Measurements from ENCODE around the gene POLD3.

The POLD3 gene

GRCh38 chr11:74602637-74603556, 10.5 kb downstream of the POLD3 start:
- Histone ChIP-seq H3K4me1 (ENCODE audit: insufficient read depth, low read length) (no peaks in the 10 kb centered on the region), H3K36me3 (ENCODE audit: insufficient read depth, low read length) (peaks cover 65% of the 10 kb centered on the region), H3K4me3 (ENCODE audit: low read length) (no peak overlapping the region), H2AFZ (ENCODE audit: low read depth, low read length) (no peak overlapping the region), H3K9me3 (ENCODE audit: low read length) (no peaks in the 10 kb centered on the region), H3K27me3 (ENCODE audit: insufficient read depth, low read length) (no peaks in the 10 kb centered on the region)

GRCh38 chr11:74603845-74604244, 11.5 kb downstream of the POLD3 start:
- Histone ChIP-seq H2AFZ (ENCODE audit: low read depth, low read length) (no peak overlapping the region), H3K9me3 (ENCODE audit: low read length) (no peaks in the 10 kb centered on the region), H3K36me3 (ENCODE audit: insufficient read depth, low read length) (peaks cover 69% of the 10 kb centered on the region), H3K4me3 (ENCODE audit: low read length) (no peak overlapping the region), H3K4me1 (ENCODE audit: insufficient read depth, low read length) (no peaks in the 10 kb centered on the region), H3K27me3 (ENCODE audit: insufficient read depth, low read length) (no peaks in the 10 kb centered on the region)

- no peak overlapping the region for H3K4me3 ChIP-seq (ENCODE audit: low read length)
- H3K9me3 ChIP-seq (ENCODE audit: low read length): no peaks in the 10 kb centered on the region
- no peaks in the 10 kb centered on the region for H3K27me3 ChIP-seq (ENCODE audit: insufficient read depth, low read length)
- peaks cover 69% of the 10 kb centered on the region for H3K36me3 ChIP-seq (ENCODE audit: insufficient read depth, low read length)
- H3K4me1 ChIP-seq (ENCODE audit: insufficient read depth, low read length): no peaks in the 10 kb centered on the region
- no peak overlapping the region for H2AFZ ChIP-seq (ENCODE audit: low read depth, low read length)
Observed at GRCh38 chr11:74604311-74604710, 11.9 kb downstream of the POLD3 start.

GRCh38 chr11:74605403-74605802, 13.0 kb downstream of the POLD3 start:
- H3K36me3 ChIP-seq (ENCODE audit: insufficient read depth, low read length): peaks cover 70% of the 10 kb centered on the region
- H3K9me3 ChIP-seq (ENCODE audit: low read length): peaks cover 2% of the 10 kb centered on the region
- H3K4me3 ChIP-seq (ENCODE audit: low read length): no peak overlapping the region
- no peak overlapping the region for H2AFZ ChIP-seq (ENCODE audit: low read depth, low read length)
- no peaks in the 10 kb centered on the region for H3K4me1 ChIP-seq (ENCODE audit: insufficient read depth, low read length)
- H3K27me3 ChIP-seq (ENCODE audit: insufficient read depth, low read length): no peaks in the 10 kb centered on the region

- Histone ChIP-seq H3K27me3 (ENCODE audit: insufficient read depth, low read length) (no peaks in the 10 kb centered on the region), H2AFZ (ENCODE audit: low read depth, low read length) (no peak overlapping the region), H3K36me3 (ENCODE audit: insufficient read depth, low read length) (peaks cover 73% of the 10 kb centered on the region), H3K4me1 (ENCODE audit: insufficient read depth, low read length) (no peaks in the 10 kb centered on the region), H3K4me3 (ENCODE audit: low read length) (no peak overlapping the region), H3K9me3 (ENCODE audit: low read length) (peaks cover 2% of the 10 kb centered on the region)
Observed at GRCh38 chr11:74608431-74608830, 16.0 kb downstream of the POLD3 start.

GRCh38 chr11:74611369-74611861, 19.0 kb downstream of the POLD3 start:
- Histone ChIP-seq H3K4me3 (ENCODE audit: low read length) (no peak overlapping the region), H3K4me1 (ENCODE audit: insufficient read depth, low read length) (no peaks in the 10 kb centered on the region), H3K36me3 (ENCODE audit: insufficient read depth, low read length) (peaks cover 69% of the 10 kb centered on the region), H3K27me3 (ENCODE audit: insufficient read depth, low read length) (no peaks in the 10 kb centered on the region), H2AFZ (ENCODE audit: low read depth, low read length) (no peak overlapping the region), H3K9me3 (ENCODE audit: low read length) (peaks cover 2% of the 10 kb centered on the region)

- Histone ChIP-seq H2AFZ (ENCODE audit: low read depth, low read length) (no peak overlapping the region), H3K27me3 (ENCODE audit: insufficient read depth, low read length) (no peaks in the 10 kb centered on the region), H3K4me3 (ENCODE audit: low read length) (no peak overlapping the region), H3K9me3 (ENCODE audit: low read length) (peaks cover 2% of the 10 kb centered on the region), H3K4me1 (ENCODE audit: insufficient read depth, low read length) (no peaks in the 10 kb centered on the region), H3K36me3 (ENCODE audit: insufficient read depth, low read length) (peaks cover 75% of the 10 kb centered on the region)
Observed at GRCh38 chr11:74612877-74613276, 20.5 kb downstream of the POLD3 start.

- H3K9me3 ChIP-seq (ENCODE audit: low read length): no peaks in the 10 kb centered on the region
- H3K27me3 ChIP-seq (ENCODE audit: insufficient read depth, low read length): no peaks in the 10 kb centered on the region
- no peak overlapping the region for H3K4me3 ChIP-seq (ENCODE audit: low read length)
- H3K36me3 ChIP-seq (ENCODE audit: insufficient read depth, low read length): peaks cover 81% of the 10 kb centered on the region
- H3K4me1 ChIP-seq (ENCODE audit: insufficient read depth, low read length): no peaks in the 10 kb centered on the region
- H2AFZ ChIP-seq (ENCODE audit: low read depth, low read length): no peak overlapping the region
Observed at GRCh38 chr11:74615311-74615710, 22.9 kb downstream of the POLD3 start.

GRCh38 chr11:74615988-74616387, 23.6 kb downstream of the POLD3 start:
- no peak overlapping the region for H2AFZ ChIP-seq (ENCODE audit: low read depth, low read length)
- no peaks in the 10 kb centered on the region for H3K9me3 ChIP-seq (ENCODE audit: low read length)
- H3K4me1 ChIP-seq (ENCODE audit: insufficient read depth, low read length): no peaks in the 10 kb centered on the region
- no peak overlapping the region for H3K4me3 ChIP-seq (ENCODE audit: low read length)
- H3K27me3 ChIP-seq (ENCODE audit: insufficient read depth, low read length): no peaks in the 10 kb centered on the region
- peaks cover 88% of the 10 kb centered on the region for H3K36me3 ChIP-seq (ENCODE audit: insufficient read depth, low read length)

GRCh38 chr11:74620531-74620930, 28.1 kb downstream of the POLD3 start:
- Histone ChIP-seq H3K9me3 (ENCODE audit: low read length) (no peaks in the 10 kb centered on the region), H3K27me3 (ENCODE audit: insufficient read depth, low read length) (no peaks in the 10 kb centered on the region), H3K4me1 (ENCODE audit: insufficient read depth, low read length) (no peaks in the 10 kb centered on the region), H3K36me3 (ENCODE audit: insufficient read depth, low read length) (peaks cover 71% of the 10 kb centered on the region), H2AFZ (ENCODE audit: low read depth, low read length) (no peak overlapping the region), H3K4me3 (ENCODE audit: low read length) (no peak overlapping the region)

- Histone ChIP-seq H3K36me3 (ENCODE audit: insufficient read depth, low read length) (peaks cover 66% of the 10 kb centered on the region), H3K4me3 (ENCODE audit: low read length) (no peak overlapping the region), H3K4me1 (ENCODE audit: insufficient read depth, low read length) (no peaks in the 10 kb centered on the region)
Observed at GRCh38 chr11:74626130-74626529, 33.7 kb downstream of the POLD3 start.

GRCh38 chr11:74626604-74627003, 34.2 kb downstream of the POLD3 start:
- no peaks in the 10 kb centered on the region for H3K9me3 ChIP-seq (ENCODE audit: low read length)
- no peaks in the 10 kb centered on the region for H3K4me1 ChIP-seq (ENCODE audit: insufficient read depth, low read length)
- H3K36me3 ChIP-seq (ENCODE audit: insufficient read depth, low read length): peaks cover 62% of the 10 kb centered on the region
- no peaks in the 10 kb centered on the region for H3K27me3 ChIP-seq (ENCODE audit: insufficient read depth, low read length)
- no peak overlapping the region for H3K4me3 ChIP-seq (ENCODE audit: low read length)
- no peak overlapping the region for H2AFZ ChIP-seq (ENCODE audit: low read depth, low read length)

More at GRCh38 chr11:74626130-74626529, 33.7 kb downstream of the POLD3 start:
- H3K9me3 ChIP-seq (ENCODE audit: low read length): no peaks in the 10 kb centered on the region
- no peaks in the 10 kb centered on the region for H3K27me3 ChIP-seq (ENCODE audit: insufficient read depth, low read length)
- H2AFZ ChIP-seq (ENCODE audit: low read depth, low read length): no peak overlapping the region

GRCh38 chr11:74627381-74627780, 35.0 kb downstream of the POLD3 start:
- no peak overlapping the region for H3K4me3 ChIP-seq (ENCODE audit: low read length)
- no peaks in the 10 kb centered on the region for H3K27me3 ChIP-seq (ENCODE audit: insufficient read depth, low read length)
- H3K4me1 ChIP-seq (ENCODE audit: insufficient read depth, low read length): no peaks in the 10 kb centered on the region
- H3K36me3 ChIP-seq (ENCODE audit: insufficient read depth, low read length): peaks cover 65% of the 10 kb centered on the region
- H3K9me3 ChIP-seq (ENCODE audit: low read length): no peaks in the 10 kb centered on the region
- H2AFZ ChIP-seq (ENCODE audit: low read depth, low read length): no peak overlapping the region
